RPMI7951 (cell line): ENCODE measurements around the gene CSGALNACT2. TPM values are rescaled to one million over a fixed set of nuclear protein-coding genes. Genes with fewer than 3 reads are reported as not detected.

Experiments used
- DNase-seq: peaks from one replicate; pipeline ENCODE4 v3.0.0-alpha.2; 2012; ENCODE audit warnings: low read depth
- total RNA-seq: library from RNA; depleted of rRNA; stranded (reverse); fragments of >200 nt; shearing (Covaris generic); gene quantifications from 2 replicates; pipeline ENCODE4 v1.2.3, GENCODE V29; 2014

CSGALNACT2 gene
- total RNA-seq, 1 experiment from 2014 or later, result 9.5 TPM

DNA sequence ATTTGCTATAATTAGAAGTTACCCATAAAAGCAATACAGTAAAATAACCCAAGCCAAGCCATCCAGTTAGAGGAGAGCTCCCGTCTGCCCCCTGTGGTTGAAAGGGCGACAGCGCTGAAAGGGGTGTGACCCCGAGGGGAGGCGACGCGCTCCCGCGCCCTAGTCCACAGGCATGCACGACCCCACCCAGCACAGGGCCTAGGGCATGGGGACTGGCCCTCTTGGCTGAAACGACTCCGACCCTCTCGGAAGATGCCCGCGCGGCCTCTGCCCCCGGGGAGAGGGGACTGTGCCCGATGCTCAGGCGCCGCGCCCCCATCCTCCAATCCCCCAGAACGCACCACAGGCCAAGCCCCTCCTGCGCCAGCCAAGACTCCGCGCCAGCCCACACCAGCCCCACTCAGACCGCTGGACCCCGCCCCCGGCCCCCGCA is 64.0 kb downstream of the CSGALNACT2 start:
- DNase-seq, result no peak

DNA sequence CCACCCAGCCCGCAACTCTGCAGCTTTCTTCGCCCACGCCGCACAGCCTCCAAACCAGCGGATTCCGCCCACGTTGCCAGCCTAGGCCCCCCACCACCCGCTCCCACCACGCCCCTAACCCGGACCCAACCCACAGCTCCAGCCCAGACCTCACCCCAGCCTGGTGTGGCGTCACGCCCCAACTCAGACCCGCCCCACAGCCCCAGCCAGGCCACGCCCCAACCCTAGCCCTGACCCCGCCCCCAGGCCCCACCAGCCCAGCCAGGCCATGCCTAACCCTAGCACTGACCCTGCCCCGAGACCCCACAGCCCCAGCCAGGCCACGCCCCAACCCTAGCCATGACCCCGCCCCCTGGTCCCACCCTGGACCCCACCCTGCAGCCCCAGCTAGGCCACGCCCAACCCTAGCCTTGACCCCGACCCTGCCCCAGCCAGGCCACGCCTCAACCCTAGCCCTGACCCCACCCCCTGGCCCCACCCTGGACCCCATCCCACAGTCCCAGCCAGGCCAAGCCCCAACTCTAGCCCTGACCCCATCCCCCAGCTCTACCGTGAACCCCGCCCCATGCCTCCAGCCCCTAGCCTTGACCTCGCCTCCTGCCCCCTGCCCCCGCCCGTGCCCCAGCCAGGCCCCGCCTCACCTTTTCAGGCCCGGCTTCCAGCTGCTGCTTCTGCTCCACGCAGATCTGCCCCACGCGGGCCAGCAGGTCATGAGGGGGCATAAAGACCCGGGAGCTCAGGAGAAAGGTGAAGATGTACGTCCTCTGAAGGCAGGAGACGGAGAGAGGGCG is 64.6 kb downstream of the CSGALNACT2 start:
- no peak for DNase-seq

- no peak for DNase-seq
Measured at GRCh38 chr10:43203448-43204041, 65.3 kb downstream of the CSGALNACT2 start.

GRCh38 chr10:43204042-43204942 is 66.0 kb downstream of the CSGALNACT2 start:
- no peak for DNase-seq

DNA sequence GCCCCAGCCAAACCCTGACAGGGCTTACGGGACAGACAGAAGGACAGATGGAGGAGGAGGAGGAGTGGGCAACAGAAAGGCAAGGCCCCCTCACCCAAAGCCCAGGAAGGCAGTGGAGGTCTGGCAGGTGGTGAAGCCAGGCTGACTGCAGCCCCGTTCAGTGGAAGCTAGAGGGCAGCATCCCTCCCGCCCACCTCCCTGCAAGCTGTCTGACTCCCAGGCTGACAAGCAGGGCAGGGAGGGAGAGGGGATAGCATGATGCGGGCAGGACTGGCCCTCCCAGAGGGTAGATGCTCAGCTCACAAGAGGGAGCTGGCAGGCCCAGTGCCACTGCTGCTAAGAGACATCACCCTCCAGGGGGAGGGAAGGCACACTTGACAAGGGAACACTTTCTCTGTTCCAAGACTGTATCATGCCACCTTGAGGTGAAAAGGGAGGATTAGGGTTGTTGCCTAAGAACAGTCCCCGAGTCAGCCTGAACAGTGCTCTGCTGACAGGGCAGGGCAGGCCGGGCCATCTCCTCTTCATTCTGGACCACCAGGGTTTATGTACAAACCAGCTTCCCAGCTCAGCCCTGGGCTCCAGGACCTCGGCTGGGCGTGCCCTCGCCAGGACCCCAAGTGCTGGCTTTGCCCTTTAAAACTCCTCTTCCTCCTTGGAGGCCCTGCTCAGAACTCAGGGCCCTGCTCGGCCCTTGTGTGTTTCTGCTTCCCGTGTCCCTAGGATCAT is 66.9 kb downstream of the CSGALNACT2 start:
- no peak for DNase-seq

DNA sequence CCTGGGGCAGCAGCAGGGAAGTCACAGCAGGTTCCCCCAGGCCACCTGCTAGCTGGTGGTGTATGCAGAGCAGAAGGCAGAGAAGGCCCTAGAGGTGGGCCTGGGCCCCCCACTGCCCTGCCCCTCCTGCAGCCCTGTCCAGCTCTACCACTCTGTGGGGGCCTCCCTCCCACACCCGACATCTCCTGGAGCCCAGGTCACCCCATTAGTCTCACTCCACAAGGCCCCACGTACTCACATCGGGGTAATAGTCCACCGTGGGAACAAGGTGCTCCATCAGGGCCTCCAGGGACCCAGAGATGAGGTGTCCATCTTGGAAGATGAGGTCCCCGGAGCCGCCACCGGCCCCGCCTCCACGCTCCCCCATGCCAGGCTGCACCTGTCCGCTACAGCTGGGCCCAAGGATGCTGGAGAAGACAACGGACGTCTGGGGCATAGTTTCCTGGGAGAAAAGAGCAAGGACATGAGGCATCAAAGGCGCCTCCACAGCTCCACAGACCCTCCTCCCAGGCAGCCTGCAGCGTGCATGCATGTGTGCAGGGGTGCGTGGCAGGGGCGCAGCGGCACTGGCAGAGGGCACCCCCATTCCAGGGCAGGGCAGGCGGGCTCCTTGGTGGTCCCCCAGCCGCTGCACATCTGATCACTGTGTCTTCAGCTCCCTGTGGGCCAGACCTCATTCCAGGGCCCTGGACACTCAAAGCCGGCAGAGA is 67.6 kb downstream of the CSGALNACT2 start:
- no peak for DNase-seq

- DNase-seq, result no peak
Measured at GRCh38 chr10:43206391-43207235, 68.4 kb downstream of the CSGALNACT2 start.

DNA sequence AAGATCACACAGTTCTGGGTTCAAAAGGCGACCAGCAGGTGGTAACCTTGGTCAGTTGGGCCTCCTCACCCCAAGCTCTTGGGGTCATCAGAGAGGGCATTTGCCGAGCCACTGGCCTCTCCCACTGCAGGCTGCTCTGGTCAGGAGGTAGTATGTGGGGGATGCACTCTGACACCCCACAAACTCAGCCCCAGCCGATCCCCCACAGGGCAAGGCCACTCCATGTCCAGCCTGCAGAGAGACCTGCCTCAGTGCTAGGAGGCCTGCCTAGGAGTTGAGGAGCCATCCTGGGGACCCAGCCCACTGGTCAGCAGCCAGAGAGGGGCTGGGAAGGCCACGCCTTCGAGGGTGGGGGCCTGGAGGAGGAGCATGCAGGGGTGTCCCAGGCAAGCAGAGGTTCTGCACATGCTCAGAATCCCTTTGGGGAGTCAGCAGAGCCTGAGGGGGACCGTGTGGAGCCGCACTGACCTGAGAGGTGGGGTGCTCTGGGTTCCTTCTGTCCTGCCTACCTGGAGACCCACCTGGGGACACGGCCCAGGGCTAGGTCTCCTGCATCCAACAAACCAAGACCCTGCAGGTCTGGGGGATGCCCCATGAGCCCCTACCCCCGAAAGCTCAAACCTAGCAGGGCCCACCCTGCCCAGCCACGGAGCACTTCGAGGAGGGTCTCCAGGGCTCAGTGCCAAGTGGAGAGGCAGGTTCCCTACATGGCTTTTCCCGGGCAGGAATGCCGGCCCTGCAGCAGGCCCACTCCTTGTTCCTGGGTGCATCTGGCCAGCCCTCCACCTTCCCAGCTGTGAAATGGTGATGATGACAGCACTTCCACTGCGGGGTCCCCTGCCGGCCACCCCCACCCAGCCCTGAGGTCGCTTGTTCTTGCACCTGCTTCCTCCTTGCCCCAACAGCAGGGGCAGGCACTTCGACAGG is 70.2 kb downstream of the CSGALNACT2 start:
- no peak for DNase-seq

GRCh38 chr10:43209074-43209455 is 70.8 kb downstream of the CSGALNACT2 start:
- DNase-seq, result no peak

DNA sequence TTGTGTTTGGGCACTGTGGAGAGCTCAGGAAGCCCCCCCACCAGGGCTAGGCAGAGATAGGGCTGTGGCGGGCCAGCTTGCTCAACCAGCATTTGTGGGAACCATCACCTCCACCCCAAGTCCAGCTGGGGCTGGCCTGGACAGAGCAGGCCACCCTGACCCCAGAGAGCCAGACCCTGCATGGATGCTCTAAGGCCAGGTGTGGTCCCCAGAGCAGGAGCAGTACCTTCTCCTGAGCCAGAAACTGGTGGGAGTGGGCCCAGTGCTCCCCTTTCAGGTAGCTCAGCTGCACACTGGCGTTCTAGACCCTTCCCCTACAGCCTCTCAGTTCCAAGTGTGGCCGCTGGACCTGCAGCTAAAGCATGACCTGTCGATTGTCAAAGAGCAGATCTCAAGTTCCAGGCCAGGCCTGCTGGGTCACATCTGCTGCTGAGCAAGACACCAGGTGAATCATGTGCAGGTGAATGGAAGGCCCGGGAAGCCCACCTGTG is 71.5 kb downstream of the CSGALNACT2 start:
- no peak for DNase-seq

- no peak for DNase-seq
Measured at GRCh38 chr10:43210556-43210955, 72.3 kb downstream of the CSGALNACT2 start.

- no peak for DNase-seq
Measured at GRCh38 chr10:43211030-43211429, 72.8 kb downstream of the CSGALNACT2 start.

GRCh38 chr10:43211431-43212042 is 73.3 kb downstream of the CSGALNACT2 start:
- DNase-seq, result no peak

- DNase-seq, result no peak
Measured at GRCh38 chr10:43212043-43212721, 73.9 kb downstream of the CSGALNACT2 start.

GRCh38 chr10:43214071-43214955 is 76.1 kb downstream of the CSGALNACT2 start:
- DNase-seq, result no peak

DNA sequence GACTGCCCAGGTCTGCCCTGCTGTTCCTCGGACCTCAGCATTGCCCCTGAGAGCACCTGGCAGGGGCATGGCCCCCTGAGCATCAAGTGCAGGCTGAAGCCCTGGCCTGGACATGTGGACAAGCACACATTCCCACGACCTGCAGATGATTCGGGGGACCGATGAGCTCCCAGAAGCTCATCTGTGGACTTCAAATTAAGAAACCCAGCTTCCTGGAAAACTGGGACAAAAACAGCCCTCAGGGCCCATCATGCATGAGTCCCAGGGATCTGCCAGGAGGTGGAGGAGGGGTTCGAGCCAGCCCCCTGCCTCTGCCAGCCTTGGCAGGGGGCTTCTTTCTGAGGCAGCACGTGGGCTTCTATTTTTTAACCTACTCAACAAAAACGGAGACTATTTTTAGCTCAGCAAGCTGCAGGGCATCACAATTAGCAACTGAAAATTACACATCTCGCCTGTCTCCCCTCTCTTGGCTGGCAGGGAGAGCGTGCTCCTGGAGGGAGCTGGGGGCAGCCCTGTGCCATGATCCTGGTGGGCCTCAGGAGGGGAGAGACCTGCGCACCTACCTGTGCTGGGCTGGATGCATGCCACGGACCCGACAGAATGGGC is 76.8 kb downstream of the CSGALNACT2 start:
- no peak for DNase-seq
